Activated CD8-positive, alpha-beta T cell treated with anti-CD3 and anti-CD28 coated beads, Interleukin-2, amount 10 ng/mL, durations not matched to agents 7 days and 5 days (primary cell): ENCODE measurements around the gene HEPN1. TPM values are rescaled to one million over a fixed set of nuclear protein-coding genes. Genes with fewer than 3 reads are reported as not detected.

ENCODE experiments used
- ATAC-seq: fragments of 150-1000 bp; cut with Tn5 transposase; one replicate; pipeline ENCODE4 v1.10.0; 2021; ENCODE audit warnings: moderate library complexity
- CTCF ChIA-PET: fragments of 350-600 bp; sonication (Branson Sonifier 250); formaldehyde crosslinking; loops from one replicate; lab custom pipeline; 2021; ENCODE audit warnings: antibody characterized with exemption; lab: Charles Lee
- POLR2A ChIA-PET: fragments of 350-600 bp; sonication (Branson Sonifier 250); formaldehyde crosslinking; loops from one replicate; lab custom pipeline; 2021; ENCODE audit warnings: antibody characterized with exemption; lab: Charles Lee
- DNase-seq: peaks from one replicate; pipeline ENCODE4 v3.0.0-alpha.2; 2020
- H3K27ac Mint-ChIP-seq: one replicate; pipeline ENCODE4 v1.8.0; 2021; ENCODE audit warnings: mild to moderate bottlenecking, mixed read lengths
- H3K27me3 Mint-ChIP-seq: one replicate; pipeline ENCODE4 v1.8.0; 2021; ENCODE audit warnings: low read depth, mixed read lengths
- H3K36me3 Mint-ChIP-seq: one replicate; pipeline ENCODE4 v1.8.0; 2021; ENCODE audit warnings: low read depth, mixed read lengths
- H3K4me1 Mint-ChIP-seq: one replicate; pipeline ENCODE4 v1.8.0; 2021; ENCODE audit warnings: low read depth, mixed read lengths
- H3K4me3 Mint-ChIP-seq: one replicate; pipeline ENCODE4 v1.8.0; 2021; ENCODE audit warnings: mild to moderate bottlenecking, mixed read lengths
- H3K9me3 Mint-ChIP-seq: one replicate; pipeline ENCODE4 v1.8.0; 2022; ENCODE audit warnings: mixed read lengths; ENCODE audit not compliant: insufficient read depth
- total RNA-seq, 2 experiments: library from RNA; stranded (reverse); gene quantifications; one replicate each; pipeline ENCODE4 v1.2.3, GENCODE V29; 2021

HEPN1 gene
- total RNA-seq, 2 experiments from 2014 or later: not detected

DNA sequence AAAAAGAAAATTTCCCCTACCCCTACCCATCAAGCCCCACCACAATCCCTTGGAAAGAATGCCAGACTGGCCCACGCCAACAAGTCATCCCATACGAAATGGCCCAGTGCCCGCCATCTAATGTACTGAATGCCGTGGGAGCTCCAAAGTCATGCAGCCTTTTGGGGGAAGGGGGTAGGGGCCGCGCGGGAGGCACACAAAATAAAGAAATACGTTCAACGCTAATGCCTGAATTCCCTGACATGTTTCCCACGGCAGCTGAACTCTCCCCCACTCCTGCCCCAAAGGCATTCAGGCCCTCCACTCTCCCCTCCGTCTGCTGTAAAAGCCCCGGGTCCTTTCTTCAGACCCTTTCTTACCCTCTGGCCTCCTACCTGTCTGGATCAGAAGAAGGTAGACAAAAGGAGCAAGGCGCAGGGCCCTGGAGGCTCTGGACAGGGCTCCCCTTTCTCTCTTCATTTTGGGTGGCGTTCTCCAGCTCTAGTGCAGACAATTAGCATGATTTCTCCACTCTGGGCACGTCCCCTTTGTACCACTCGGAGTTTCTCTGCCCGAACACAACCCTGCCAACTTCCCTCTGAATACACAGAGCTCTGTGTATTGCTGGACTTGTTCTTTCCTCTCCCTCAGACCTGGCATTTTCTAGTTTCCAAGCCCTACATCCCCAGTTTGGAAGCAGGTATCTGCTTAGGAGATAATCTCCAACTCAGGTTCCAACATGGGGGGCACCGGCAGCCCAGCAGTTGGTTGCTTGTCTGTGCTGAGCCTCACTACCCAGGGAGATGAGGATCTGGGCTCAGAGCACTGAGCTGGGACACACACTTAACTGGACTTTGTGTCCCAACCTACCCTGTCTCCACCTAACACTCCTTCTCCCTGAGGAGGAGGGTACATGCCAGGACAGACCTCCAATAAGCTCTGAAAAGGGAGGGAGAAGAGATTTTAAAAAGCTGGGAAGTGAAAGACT lies 16.8 kb downstream of the HEPN1 start, which contains the start of gene HEPACAM:
TSS of gene HEPACAM (minus strand) at position 500 of the 967 bp plus-strand sequence. CDS start at position 459, 41 bp downstream.
- Mint-ChIP-seq H3K4me1 (peaks cover 5% of the 10 kb centered on the region), H3K4me3 (no peak within 1 kb of the TSS), H3K36me3 (no peaks in the 10 kb centered on the region), H3K9me3 (no peaks in the 10 kb centered on the region), H3K27me3 (peaks cover 10% of the 10 kb centered on the region), H3K27ac (no peak within 1 kb of the TSS)
- no peak for DNase-seq
- ATAC-seq: no peak
- ChIA-PET CTCF (interaction anchor here (1.1 to 3.1 kb wide), 4 partner anchors 9 to 59 kb away, joined by 3 to 10 read pairs (median 9); no protein-coding TSS in a partner anchor), POLR2A (interaction anchor here (0.6 to 1.8 kb wide), 2 partner anchors 9 to 18 kb away, joined by 4 read pairs; partner anchors contain the start of gene CCDC15)

GRCh38 chr11:124937336-124937935 lies 18.4 kb downstream of the HEPN1 start:
- Mint-ChIP-seq H3K27me3 (peaks cover 10% of the 10 kb centered on the region), H3K36me3 (no peaks in the 10 kb centered on the region), H3K4me3 (no peak overlapping the region), H3K4me1 (no peaks in the 10 kb centered on the region), H3K9me3 (no peaks in the 10 kb centered on the region), H3K27ac (no peak overlapping the region)
- POLR2A ChIA-PET: no interaction called here
- ATAC-seq (no peak), DNase-seq (no peak)
- CTCF ChIA-PET: interaction anchor here (3.1 kb wide), 1 partner anchor 12 kb away, joined by 10 read pairs; no protein-coding TSS in a partner anchor

GRCh38 chr11:124938206-124938765 lies 19.2 kb downstream of the HEPN1 start:
- peaks cover 8% of the 10 kb centered on the region for H3K4me1 Mint-ChIP-seq
- DNase-seq (no peak), ATAC-seq (no peak)
- ChIA-PET CTCF (interaction anchor here (0.9 to 1.6 kb wide), 2 partner anchors 10 to 20 kb away, joined by 3 read pairs; no protein-coding TSS in a partner anchor), POLR2A (no interaction called here)
- peaks cover 10% of the 10 kb centered on the region for H3K27me3 Mint-ChIP-seq
- H3K4me3 Mint-ChIP-seq: no peak overlapping the region
- no peak overlapping the region for H3K27ac Mint-ChIP-seq
- H3K9me3 Mint-ChIP-seq: no peaks in the 10 kb centered on the region
- no peaks in the 10 kb centered on the region for H3K36me3 Mint-ChIP-seq

GRCh38 chr11:124938970-124939369 lies 19.9 kb downstream of the HEPN1 start:
- CTCF ChIA-PET: interaction anchor here (1.6 kb wide), 1 partner anchor 10 kb away, joined by 3 read pairs; no protein-coding TSS in a partner anchor
- ATAC-seq: no peak
- peaks cover 10% of the 10 kb centered on the region for H3K27me3 Mint-ChIP-seq
- no peak overlapping the region for H3K27ac Mint-ChIP-seq
- no peak overlapping the region for H3K4me3 Mint-ChIP-seq
- no peak for DNase-seq
- POLR2A ChIA-PET: no interaction called here
- no peaks in the 10 kb centered on the region for H3K36me3 Mint-ChIP-seq
- no peaks in the 10 kb centered on the region for H3K9me3 Mint-ChIP-seq
- H3K4me1 Mint-ChIP-seq: peaks cover 14% of the 10 kb centered on the region

- Mint-ChIP-seq H3K4me3 (no peak overlapping the region), H3K36me3 (peaks cover 2% of the 10 kb centered on the region), H3K27ac (no peak overlapping the region), H3K9me3 (no peaks in the 10 kb centered on the region), H3K27me3 (peaks cover 4% of the 10 kb centered on the region), H3K4me1 (peaks cover 17% of the 10 kb centered on the region)
- POLR2A ChIA-PET: interaction anchor here (1.2 to 1.3 kb wide), 2 partner anchors 9 to 12 kb away, joined by 3 to 6 read pairs; no protein-coding TSS in a partner anchor
- ATAC-seq (no peak), DNase-seq (no peak)
- CTCF ChIA-PET: interaction anchor here (0.8 to 2.3 kb wide), 3 partner anchors 8 to 65 kb away, joined by 3 to 8 read pairs (median 3); no protein-coding TSS in a partner anchor
Measured at GRCh38 chr11:124941703-124942102, 22.7 kb downstream of the HEPN1 start.

DNA sequence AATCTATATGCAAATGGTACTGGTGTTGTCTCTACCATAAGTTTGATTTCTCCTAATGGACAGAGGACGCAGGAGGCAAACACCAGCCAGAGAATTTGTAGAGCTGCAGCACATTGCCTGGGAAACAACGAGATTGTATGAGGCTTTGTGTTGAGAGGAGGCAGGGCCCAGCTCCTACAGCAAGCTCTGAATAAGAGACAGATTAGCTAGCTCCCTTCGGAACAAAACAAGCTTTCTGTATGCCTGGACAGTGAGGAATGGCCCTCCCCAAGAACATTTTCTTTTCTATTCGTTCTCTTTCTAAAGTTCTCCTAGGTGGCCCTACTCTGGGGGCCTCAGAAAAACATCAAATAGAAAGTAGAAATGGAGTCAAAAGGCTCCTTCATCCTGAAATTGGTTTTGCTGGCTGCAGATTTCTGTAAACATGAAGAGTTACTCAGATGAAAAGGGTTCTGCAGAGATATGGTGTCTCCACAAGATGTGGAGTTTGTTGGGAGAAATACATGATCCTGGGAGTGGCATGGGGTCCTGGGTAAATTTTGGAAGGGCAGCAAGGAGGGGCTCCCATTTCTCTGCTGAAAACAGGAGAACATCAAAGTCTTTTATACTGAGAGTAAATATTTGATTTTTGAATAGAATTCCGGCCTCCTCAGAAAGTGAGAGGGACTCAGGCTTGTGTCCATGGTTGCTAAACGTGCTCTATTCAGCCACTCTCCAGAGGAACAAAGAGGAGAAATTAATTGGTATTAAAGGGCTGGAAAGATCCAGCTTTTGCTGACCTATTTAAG lies 23.6 kb downstream of the HEPN1 start:
- CTCF ChIA-PET: interaction anchor here (0.6 to 2.3 kb wide), 3 partner anchors 7 to 66 kb away, joined by 3 to 8 read pairs (median 3); no protein-coding TSS in a partner anchor
- POLR2A ChIA-PET: interaction anchor here (1.2 kb wide), 1 partner anchor 11 kb away, joined by 3 read pairs; no protein-coding TSS in a partner anchor
- peaks cover under 1% of the 10 kb centered on the region for H3K9me3 Mint-ChIP-seq

DNA sequence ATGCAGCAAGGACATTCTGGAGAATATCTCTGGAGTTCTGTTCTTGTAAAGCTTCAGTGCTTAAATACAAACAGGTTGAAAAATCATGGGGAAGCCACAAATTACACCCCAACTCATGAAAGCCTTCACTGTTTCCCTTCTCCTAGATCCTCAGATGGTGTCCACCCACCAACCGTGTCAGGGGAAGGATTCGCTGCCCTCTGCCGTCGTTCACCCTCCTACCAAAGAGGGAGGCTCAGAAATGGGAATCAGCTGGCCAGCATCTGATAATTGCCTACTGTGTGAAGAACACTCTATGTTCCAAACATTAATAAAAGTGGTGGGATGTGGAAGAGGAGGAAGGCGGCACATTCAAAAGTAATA lies 24.2 kb downstream of the HEPN1 start:
- ATAC-seq (no peak), DNase-seq (no peak)
- H3K4me1 Mint-ChIP-seq: peaks cover 18% of the 10 kb centered on the region
- H3K27me3 Mint-ChIP-seq: no peaks in the 10 kb centered on the region
- no peak overlapping the region for H3K4me3 Mint-ChIP-seq
- H3K27ac Mint-ChIP-seq: no peak overlapping the region
- CTCF ChIA-PET: interaction anchor here (0.6 to 1.1 kb wide), 3 partner anchors 11 to 17 kb away, joined by 3 to 4 read pairs (median 3); partner anchors contain the start of gene CCDC15
- POLR2A ChIA-PET: interaction anchor here (0.8 kb wide), 1 partner anchor 10 kb away, joined by 4 read pairs; no protein-coding TSS in a partner anchor
- H3K9me3 Mint-ChIP-seq: peaks cover 7% of the 10 kb centered on the region
- peaks cover 8% of the 10 kb centered on the region for H3K36me3 Mint-ChIP-seq

More for the DNA sequence above, 23.6 kb downstream of the HEPN1 start:
- Mint-ChIP-seq H3K36me3 (peaks cover 2% of the 10 kb centered on the region), H3K27ac (no peak overlapping the region), H3K4me1 (peaks cover 17% of the 10 kb centered on the region), H3K4me3 (no peak overlapping the region), H3K27me3 (no peaks in the 10 kb centered on the region)
- DNase-seq: no peak
- no peak for ATAC-seq

DNA sequence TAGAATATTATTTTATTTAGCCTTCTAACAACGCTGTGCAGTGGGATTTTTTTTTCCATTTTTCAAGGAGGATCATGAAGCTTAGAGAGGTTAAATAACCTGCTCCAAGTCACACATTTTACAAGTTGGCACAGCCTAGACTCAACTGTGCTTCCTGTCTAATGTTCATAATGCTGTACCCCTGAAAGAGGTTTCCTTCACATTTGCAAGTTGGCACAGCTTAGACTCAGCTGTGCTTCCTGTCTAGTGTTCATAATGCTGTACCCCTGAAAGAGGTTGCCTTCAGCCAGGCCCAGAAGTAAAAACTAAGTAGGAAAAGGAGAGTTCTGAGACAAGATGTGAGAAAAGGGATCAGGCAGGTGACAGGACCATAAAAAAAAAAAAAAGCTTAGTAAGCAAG lies 24.7 kb downstream of the HEPN1 start:
- Mint-ChIP-seq H3K4me3 (no peak overlapping the region), H3K27me3 (no peaks in the 10 kb centered on the region), H3K9me3 (peaks cover 12% of the 10 kb centered on the region), H3K27ac (peak overlapping the region; percentile 66), H3K4me1 (peaks cover 20% of the 10 kb centered on the region), H3K36me3 (peaks cover 13% of the 10 kb centered on the region)
- peak; percentile 42 for ATAC-seq
- ChIA-PET CTCF (interaction anchor here (0.6 to 1.3 kb wide), 5 partner anchors 9 to 180 kb away, joined by 3 to 4 read pairs (median 3); partner anchors contain the start of gene CCDC15), POLR2A (interaction anchor here (0.8 kb wide), 1 partner anchor 9 kb away, joined by 4 read pairs; no protein-coding TSS in a partner anchor)
- DNase-seq: no peak

- Mint-ChIP-seq H3K27me3 (no peaks in the 10 kb centered on the region), H3K36me3 (peaks cover 19% of the 10 kb centered on the region), H3K9me3 (peaks cover 18% of the 10 kb centered on the region), H3K4me3 (no peak overlapping the region), H3K27ac (no peak overlapping the region), H3K4me1 (peaks cover 20% of the 10 kb centered on the region)
- no peak for ATAC-seq
- DNase-seq: no peak
- ChIA-PET POLR2A (no interaction called here), CTCF (interaction anchor here (0.7 to 1.6 kb wide), 5 partner anchors 10 to 181 kb away, joined by 3 to 7 read pairs (median 3); no protein-coding TSS in a partner anchor)
Measured at GRCh38 chr11:124944565-124944964, 25.5 kb downstream of the HEPN1 start.

DNA sequence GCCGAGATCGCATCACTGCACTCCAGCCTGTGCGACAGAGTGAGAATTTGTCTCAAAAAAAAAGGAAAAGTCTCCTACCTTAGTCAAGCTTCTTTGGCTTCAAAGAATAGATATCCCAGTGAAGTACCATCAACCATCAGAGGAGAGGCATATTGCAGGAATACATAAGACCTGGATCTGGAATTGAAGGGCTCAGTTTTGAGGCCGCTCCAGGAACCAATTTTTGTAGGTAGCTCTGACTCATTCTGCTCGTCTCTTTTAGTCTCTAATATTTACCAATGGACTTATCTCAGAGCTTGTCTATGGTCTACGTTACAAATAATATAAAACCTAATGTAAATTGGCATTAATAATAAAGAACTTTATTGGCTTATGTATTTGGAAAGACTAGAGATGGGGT lies 26.8 kb downstream of the HEPN1 start:
- ChIA-PET POLR2A (no interaction called here), CTCF (interaction anchor here (1.6 kb wide), 1 partner anchor 70 kb away, joined by 7 read pairs; no protein-coding TSS in a partner anchor)
- H3K27ac Mint-ChIP-seq: no peak overlapping the region
- peaks cover 20% of the 10 kb centered on the region for H3K4me1 Mint-ChIP-seq
- H3K9me3 Mint-ChIP-seq: peaks cover 18% of the 10 kb centered on the region
- DNase-seq (no peak), ATAC-seq (no peak)
- peaks cover 22% of the 10 kb centered on the region for H3K36me3 Mint-ChIP-seq
- H3K4me3 Mint-ChIP-seq: no peak overlapping the region
- no peaks in the 10 kb centered on the region for H3K27me3 Mint-ChIP-seq
